HAP-1 (cell line): ENCODE measurements around the gene C1GALT1C1L.
"Not testable (repeated sequence)": the region's sequence is repeated elsewhere in the genome, so short reads cannot be mapped to it uniquely, and the experiment has no call there.

Experiments
- DNase-seq, 2 experiments: peaks; one replicate each; pipeline ENCODE4 v3.0.0-alpha.2; 2016 to 2020; ENCODE audit warnings: low spot score in 2 of 2
- H3K27me3 ChIP-seq: fragments of 250-450 bp; sonication (Bioruptor Pico); 2 replicates; pipeline ENCODE4 v1.5.1; 2020; ENCODE audit warnings: low read depth, mild to moderate bottlenecking, moderate library complexity
- H3K36me3 ChIP-seq: fragments of 250-450 bp; sonication (Bioruptor Pico); replicated peaks from 2 replicates; pipeline ENCODE4 v1.5.1; 2020; ENCODE audit warnings: mild to moderate bottlenecking
- H3K4me1 ChIP-seq: fragments of 250-450 bp; sonication (Bioruptor Pico); 2 replicates; pipeline ENCODE4 v1.5.1; 2020; ENCODE audit warnings: mild to moderate bottlenecking
- H3K4me3 ChIP-seq: fragments of 250-450 bp; sonication (Bioruptor Pico); 2 replicates; pipeline ENCODE4 v1.5.1; 2020; ENCODE audit warnings: mild to moderate bottlenecking, moderate library complexity
- H3K9me3 ChIP-seq: fragments of 250-450 bp; sonication (Bioruptor Pico); 2 replicates; pipeline ENCODE4 v1.5.1; 2020; ENCODE audit warnings: mild to moderate bottlenecking, moderate library complexity
- in situ Hi-C: fragments of 300-500 bp; cut with MboI; formaldehyde crosslinking; loops from 3 replicates; pipeline ENCODE4 v1.14.3; 2020; ENCODE audit warnings: low sequenced_read_pairs, inconsistent platforms, mixed read lengths

Gene C1GALT1C1L

GRCh38 chr2:43636621-43637020 lies 39.6 kb downstream of the C1GALT1C1L start:
- H3K4me1 ChIP-seq = peaks cover 22% of the 10 kb centered on the region
- peak overlapping the region; percentile 83 for H3K4me3 ChIP-seq
- no peaks in the 10 kb centered on the region for H3K27me3 ChIP-seq
- no peaks in the 10 kb centered on the region for H3K36me3 ChIP-seq
- in situ Hi-C loops = no loop called here
- no peaks in the 10 kb centered on the region for H3K9me3 ChIP-seq
- no peak for DNase-seq

- H3K4me3 ChIP-seq, in situ Hi-C loops, H3K36me3 ChIP-seq, H3K27me3 ChIP-seq, H3K9me3 ChIP-seq, DNase-seq: not testable (repeated sequence)
- peaks cover 22% of the 10 kb centered on the region for H3K4me1 ChIP-seq
Measured at GRCh38 chr2:43636153-43636552, 40.1 kb downstream of the C1GALT1C1L start.

GRCh38 chr2:43634604-43635306 lies 41.5 kb downstream of the C1GALT1C1L start:
- peaks cover 22% of the 10 kb centered on the region for H3K4me1 ChIP-seq
- H3K27me3 ChIP-seq = no peaks in the 10 kb centered on the region
- no peaks in the 10 kb centered on the region for H3K36me3 ChIP-seq
- no peaks in the 10 kb centered on the region for H3K9me3 ChIP-seq
- in situ Hi-C loops = no loop called here
- no peak overlapping the region for H3K4me3 ChIP-seq
- peak in 1 of 2 experiments; percentile 58 for DNase-seq

- in situ Hi-C loops = no loop called here
- Histone ChIP-seq H3K9me3 (no peaks in the 10 kb centered on the region), H3K4me1 (peaks cover 15% of the 10 kb centered on the region), H3K4me3 (no peak overlapping the region), H3K27me3 (peaks cover 8% of the 10 kb centered on the region), H3K36me3 (no peaks in the 10 kb centered on the region)
- DNase-seq = no peak
Measured at GRCh38 chr2:43631618-43632317, 44.5 kb downstream of the C1GALT1C1L start.
